Stimulated activated naive CD8-positive, alpha-beta T cell treated with anti-CD3 and anti-CD28 coated beads, Interleukin-15, Interleukin-2, amounts not matched to agents 100 U/mL and 50 U/mL, for 24 hours (primary cell): Measurements from ENCODE around the gene PPFIA1.
"Not testable (repeated sequence)": the region's sequence is repeated elsewhere in the genome, so short reads cannot be mapped to it uniquely, and the experiment has no call there.

Experiments
- ATAC-seq: fragments of 150-1000 bp; cut with Tn5 transposase; one replicate; pipeline ENCODE4 v1.10.0; 2021
- DNase-seq: peaks from one replicate; pipeline ENCODE4 v3.0.0; 2021

The PPFIA1 gene

DNA sequence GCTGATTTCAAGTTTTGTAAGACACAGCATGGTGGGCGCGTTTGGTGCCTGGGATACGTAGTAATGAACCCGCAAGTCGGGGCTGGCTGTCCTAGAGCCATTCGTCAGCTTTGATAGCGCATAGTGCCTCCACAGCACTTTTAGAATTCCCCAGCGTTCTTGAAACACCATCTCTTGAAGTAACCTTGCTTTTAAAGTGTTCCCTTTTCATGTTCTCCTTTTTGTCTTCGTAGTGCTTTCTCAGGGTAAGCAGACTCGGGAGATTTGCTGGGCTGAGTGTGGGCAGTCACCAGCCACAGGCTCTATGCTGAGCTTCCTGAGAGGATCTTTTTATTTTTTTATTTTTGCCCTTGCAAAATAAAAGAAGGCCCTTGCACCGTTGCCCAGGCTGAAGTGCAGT, 88.3 kb downstream of the PPFIA1 start:
- ATAC-seq (no peak), DNase-seq (no peak)

DNA sequence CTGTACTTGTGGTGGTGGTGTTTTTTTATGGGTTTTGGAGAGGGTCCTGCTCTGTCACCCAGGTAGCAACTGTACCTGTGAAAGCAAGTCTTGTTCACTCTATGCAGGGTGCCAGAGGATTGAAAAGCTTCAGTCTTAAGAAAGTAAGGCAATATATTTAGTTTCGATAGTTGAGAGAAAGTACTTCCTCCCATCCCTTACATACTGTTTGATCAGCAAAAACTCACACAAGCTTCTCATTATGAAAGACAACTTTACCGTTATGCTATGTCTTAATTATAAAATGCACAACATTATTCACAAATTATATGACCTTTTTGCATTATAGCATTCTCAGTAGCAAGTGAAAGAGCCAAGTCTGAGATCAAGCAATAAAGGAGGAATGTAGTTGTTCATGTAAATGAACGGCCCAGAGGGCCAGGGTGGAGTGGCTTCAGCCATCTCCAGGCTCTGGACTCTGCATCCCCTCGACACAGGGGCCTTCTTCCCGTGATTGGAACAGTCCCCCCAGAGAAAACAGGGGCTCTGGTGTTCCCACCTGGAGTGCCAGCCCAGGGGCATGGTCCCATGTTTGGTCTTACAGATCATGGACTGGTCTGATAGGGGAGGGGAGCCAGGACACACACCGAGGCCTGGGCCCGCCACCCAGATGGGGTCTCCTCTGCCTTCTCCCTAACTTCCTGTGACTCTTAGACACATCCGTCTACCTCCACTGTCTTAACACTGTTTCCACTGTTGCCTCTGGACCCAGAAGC, 89.1 kb downstream of the PPFIA1 start:
- no peak for ATAC-seq
- DNase-seq = no peak

GRCh38 chr11:70360211-70360610, 89.7 kb downstream of the PPFIA1 start:
- DNase-seq = no peak
- no peak for ATAC-seq

DNA sequence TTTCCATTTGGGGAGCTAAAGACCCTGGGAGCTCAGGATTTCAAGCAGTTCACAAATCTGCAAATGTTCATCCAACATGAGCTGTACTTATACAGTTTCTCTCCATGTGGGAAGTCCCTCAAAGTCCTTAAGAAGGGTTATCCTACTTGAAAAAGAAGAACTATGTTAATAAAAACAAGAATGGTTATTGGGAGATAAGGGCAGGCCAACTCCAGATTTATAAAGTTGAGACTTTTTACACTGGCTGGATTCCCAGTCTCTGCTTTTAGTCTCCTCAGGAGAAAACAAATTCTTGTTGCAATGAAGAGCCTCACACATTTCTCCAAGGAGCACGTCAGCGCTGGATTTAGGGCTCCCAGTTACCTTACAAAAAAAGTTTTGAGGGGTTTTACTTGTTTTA, 93.7 kb downstream of the PPFIA1 start:
- no peak for ATAC-seq
- DNase-seq = no peak

DNA sequence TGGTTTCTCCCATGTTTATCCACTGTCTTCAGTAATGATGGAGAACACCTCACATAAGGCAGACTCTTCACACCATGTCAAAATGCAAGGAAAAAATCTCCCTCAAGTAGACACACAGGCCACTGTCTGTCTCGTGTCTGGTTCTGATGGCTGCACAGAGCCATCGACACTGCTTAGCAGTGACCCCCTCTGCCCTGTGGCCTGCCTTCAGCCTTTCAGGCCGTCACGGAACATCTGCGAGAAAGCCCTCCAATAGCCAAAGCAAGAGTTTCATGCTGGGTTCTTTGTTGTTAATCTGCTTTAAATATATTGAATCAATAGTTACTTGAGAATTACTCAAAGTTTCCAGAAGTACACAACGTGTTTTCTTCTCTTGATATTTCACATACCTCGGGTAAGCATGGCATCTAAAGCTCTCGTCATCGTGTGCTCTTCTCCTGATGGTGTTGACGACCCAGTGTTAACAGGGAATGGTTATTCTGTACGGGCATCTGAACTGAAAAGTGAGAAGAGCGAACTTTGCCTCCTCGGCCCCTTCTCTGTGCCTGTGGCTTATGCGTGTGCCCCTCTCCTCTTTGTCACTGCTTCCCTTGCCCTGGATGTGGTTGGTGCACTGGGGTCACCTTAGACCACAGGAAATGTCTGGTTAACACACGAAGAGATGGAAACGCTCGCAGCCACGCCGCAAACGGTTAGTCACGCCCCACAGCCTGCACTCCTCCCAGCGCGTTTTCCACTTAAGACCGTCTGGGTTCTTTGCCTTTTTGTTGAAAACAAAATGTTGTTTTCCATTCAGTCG, 94.5 kb downstream of the PPFIA1 start:
- DNase-seq = peak; percentile 82

GRCh38 chr11:70365544-70365927, 95.0 kb downstream of the PPFIA1 start:
- ATAC-seq (peak; percentile 19), DNase-seq (no peak)

More for the DNA sequence above, 94.5 kb downstream of the PPFIA1 start:
- peak; percentile 95 for ATAC-seq

- DNase-seq (no peak), ATAC-seq (no peak)
Observed at GRCh38 chr11:70367071-70367470, 96.6 kb downstream of the PPFIA1 start.

DNA sequence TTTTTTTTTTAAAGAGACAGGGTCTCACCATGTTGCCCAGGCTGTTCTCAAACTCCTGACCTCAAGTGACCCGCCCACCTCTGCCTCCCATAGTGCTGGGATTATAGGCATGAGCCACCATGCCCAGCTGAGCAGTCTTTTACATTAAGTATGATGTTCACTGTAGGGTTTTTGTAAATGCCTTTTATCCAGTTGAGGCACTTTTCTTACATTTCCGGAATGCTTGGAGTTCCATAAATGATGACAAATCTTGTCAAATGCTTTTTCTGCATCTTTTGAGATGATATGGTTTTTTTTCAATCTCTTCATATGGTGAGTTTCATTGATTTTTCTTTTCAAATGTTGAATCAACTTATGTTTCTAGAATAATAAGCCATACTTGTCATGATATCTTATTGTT, 98.5 kb downstream of the PPFIA1 start:
- ATAC-seq (no peak), DNase-seq (no peak)

- ATAC-seq = no peak
Observed at GRCh38 chr11:70371241-70371640, 100.8 kb downstream of the PPFIA1 start.

DNA sequence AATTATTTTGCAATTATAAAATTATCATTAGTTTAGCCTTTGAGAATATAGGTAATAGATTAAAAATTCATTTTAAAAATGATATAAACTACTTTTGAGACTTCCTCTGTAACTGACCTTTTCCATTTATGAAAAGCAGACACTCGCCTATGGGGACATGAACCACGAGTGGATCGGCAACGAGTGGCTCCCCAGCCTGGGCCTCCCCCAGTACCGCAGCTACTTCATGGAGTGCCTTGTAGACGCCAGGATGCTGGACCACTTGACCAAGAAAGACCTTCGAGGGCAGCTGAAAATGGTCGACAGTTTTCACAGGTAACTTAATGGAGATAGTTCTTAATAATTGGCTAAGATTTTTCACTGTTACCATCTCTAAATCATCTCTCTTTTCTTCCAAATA, 101.6 kb downstream of the PPFIA1 start:
- no peak for ATAC-seq
- no peak for DNase-seq

More at GRCh38 chr11:70371241-70371640, 100.8 kb downstream of the PPFIA1 start:
- no peak for DNase-seq

DNA sequence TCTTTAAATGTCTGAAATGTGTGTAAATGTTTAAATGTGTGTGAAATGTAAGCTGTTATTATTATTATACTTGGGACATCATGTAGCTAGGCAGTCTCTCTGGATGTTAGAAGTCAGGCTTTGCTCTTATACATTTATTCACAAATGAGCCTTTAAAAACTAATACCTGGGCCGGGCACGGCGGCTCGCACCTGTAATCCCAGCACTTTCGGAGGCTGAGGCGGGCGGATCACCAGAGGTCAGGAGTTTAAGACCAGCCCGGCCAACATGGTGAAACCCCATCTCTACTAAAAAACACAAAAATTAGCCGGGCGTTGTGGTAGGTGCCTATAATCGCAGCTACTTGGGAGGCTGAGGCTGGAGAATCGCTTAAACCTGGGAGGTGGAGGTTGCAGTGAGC, 106.1 kb downstream of the PPFIA1 start:
- no peak for ATAC-seq
- no peak for DNase-seq

DNA sequence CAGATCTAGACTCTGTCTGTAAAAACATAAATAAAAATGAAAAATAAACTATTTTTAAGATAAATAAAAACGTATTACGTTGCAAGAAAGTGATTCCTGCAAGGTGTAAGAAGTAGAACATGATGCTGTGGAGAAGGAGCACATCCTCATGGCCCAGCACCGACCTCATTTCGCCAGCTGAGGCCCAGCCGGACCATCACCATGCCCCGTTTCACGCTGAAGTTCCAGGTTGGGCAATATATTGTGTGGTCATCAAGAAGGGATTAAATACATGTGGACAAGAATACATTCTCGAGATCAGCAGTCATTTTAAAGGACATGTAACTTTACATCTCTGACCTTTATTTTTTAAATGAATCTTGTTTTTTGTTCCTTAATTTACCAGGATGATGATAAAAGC, 107.2 kb downstream of the PPFIA1 start:
- ATAC-seq (no peak), DNase-seq (no peak)

DNA sequence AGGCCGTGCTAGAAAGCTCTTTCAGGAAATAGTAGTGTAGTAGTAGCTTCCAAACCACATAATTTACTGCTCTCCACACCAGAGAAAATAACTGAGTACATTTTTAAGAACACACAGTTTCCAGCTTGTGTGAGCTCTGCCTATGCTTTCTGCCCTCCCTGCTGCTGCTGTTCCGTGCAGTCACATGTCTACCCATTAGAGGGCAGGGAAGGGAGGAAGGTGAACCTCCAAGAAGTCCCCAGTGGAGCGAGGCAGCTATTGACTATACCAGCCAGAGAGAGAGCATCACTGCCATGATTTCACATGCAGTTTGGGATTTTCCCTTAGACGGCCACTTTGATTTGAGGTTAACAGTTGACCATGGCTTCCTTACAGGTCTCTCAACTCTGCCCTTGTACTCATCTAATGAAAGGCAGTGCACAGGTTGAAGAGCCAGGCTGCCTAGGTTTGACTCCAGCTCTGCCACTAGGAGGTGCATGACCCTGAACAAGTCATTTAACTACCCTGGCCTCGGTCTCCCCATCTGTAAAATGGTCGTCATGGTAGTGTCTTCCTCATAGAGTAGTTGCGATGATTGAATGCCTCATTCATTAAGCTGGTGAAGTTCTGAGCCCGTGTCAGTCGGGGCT, 108.1 kb downstream of the PPFIA1 start:
- ATAC-seq (peak; percentile 43), DNase-seq (no peak)

GRCh38 chr11:70381350-70381749, 110.9 kb downstream of the PPFIA1 start:
- no peak for ATAC-seq
- no peak for DNase-seq

DNA sequence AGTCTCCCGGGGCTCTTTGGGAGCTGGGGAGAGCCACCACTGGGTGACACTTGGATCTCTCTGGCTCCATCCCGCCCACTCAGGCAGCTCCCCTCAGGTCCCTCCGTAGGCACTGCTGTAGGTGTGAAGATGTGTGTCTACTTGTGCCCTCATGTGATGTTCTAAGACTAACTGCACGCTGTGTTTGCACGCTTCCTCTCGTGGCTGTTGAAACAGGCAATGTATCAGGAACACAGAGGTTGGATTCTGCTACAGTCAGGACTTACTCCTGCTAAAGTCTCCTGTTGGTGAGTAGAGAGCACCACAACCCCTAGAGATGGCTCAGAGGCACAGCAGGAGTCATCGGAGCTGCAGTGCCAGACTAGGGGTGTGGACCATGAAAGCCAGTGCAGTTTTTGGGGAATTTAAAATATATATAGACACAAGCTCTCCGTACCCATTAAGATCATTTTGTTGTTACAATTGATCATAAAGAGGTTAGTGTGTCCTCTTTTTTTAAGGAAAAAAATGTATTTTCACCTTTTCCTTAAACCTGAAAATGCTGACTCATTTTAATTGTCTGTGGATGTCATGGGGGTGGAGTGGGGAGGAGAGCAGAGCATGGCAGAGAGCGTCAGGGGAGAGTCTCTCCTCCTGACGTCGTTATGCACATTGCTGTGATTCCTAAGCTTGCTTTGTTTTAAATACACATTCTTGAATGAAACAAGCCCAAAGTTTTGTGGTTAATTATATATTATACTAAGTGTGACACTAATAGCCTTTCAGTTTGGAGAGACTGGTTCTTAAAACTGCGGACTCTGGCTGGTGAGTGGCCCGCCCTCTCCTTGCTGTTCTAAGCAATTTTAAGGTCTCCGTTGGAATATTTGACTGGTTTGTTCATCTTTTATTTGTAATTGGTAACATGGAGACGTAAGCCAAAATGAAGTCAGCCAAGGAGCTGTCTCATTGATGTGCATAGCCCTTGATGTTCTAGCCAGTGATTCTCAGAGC, 111.7 kb downstream of the PPFIA1 start:
- DNase-seq (no peak), ATAC-seq (no peak)

DNA sequence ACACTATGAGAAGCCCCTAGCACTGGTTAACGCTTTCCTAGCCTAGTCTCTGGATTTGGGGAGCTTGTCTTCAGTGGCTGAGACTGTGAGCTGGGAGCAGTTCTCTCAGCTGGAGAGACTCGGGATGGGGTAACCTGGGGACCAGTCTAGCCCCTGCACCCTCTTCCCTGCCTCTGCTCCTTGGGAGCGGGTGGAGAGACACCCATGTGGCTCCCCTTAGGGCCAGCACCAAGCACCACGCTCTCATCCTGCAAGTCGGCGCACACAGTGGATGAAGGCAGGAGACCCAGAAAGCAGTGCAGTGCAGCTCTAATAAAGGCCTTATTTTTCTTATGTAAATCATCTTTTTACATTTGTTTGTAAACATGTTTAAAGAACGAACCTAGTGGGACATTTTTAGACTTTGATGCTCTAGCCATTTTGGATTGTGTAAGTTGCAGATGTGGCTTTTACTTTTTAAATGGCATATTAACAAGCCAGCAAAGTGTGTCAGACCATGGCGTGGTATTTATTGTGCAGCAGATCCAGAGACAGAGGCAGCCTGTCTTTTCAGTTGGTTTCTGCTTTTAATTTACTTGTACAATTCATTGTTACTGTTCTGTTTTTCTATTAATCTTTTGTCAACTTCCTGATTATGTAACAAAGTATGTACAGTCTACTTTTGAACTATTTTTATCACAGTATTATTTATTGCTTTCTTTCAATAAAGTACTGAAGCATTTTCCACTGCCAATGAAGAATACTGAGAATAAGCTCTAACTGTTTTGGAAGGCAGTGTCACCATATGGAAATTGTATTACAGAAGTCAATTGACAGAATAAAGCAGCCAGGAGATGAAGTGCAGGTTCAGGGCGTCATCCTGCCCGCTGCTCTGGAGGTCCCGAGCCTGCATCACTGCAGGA, 113.4 kb downstream of the PPFIA1 start:
- no peak for ATAC-seq
- DNase-seq = no peak

DNA sequence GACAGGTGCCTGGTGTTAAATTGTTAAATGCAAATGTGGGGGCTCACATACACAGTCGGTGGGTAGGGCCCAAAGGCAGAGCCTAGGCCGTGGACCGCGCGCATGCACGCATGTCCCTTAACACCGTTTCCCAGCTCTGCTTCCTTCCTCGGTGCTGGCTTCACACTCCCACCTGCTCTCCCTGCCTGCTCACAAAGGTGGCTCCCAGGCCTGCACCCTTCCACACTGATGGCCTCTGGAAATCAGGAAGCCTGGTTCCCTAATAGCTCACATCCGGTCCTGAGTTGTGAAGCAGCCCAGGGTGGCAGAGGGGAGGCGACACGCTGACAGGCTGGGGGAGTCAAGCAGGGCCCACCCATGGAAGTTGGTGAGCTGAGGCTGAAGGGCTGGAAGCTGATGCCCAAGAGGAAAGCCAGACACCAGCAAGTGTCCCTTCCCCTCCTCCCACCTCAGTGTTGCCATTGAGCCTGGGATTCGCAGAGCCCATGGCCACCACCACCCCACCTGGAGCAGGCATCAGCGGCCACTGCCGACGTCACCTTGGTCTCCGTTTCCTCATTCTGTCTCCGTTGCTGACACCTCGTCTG, 114.2 kb downstream of the PPFIA1 start:
- no peak for DNase-seq
- no peak for ATAC-seq

- DNase-seq = no peak
Observed at GRCh38 chr11:70387564-70387963, 117.1 kb downstream of the PPFIA1 start.

GRCh38 chr11:70389201-70389600, 118.7 kb downstream of the PPFIA1 start:
- no peak for ATAC-seq

More at GRCh38 chr11:70387564-70387963, 117.1 kb downstream of the PPFIA1 start:
- no peak for ATAC-seq

DNA sequence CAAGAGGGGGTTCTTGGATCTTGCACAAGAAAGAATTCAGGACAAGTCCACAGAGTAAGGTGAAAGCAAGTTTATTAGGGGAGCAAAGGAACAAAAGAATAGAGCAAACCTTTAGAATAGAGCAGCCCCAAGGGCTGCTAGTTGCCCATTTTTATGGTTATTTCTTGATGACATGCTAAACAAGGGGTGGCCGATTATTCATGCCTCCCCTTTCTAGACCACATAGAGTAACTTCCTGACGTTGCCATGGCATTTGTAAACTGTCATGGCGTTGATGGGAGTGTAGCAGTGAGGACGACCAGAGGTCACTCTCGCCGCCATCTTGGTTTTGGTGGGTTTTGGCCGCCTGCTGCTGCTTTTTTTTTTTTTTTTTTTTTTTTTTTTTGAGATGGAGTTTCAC, 120.4 kb downstream of the PPFIA1 start:
- not testable (repeated sequence) for DNase-seq, ATAC-seq

More at GRCh38 chr11:70389201-70389600, 118.7 kb downstream of the PPFIA1 start:
- no peak for DNase-seq
